GM12865 (cell line): ENCODE measurements around the gene EPHB2.

ENCODE experiments used
- DNase-seq: peaks from one replicate; pipeline ENCODE4 v3.0.0; 2010; ENCODE audit warnings: low read depth
- H3K4me3 ChIP-seq: 2 replicates; pipeline ENCODE4 v1.5.1; 2011; ENCODE audit warnings: mild to moderate bottlenecking, low read depth, low read length, control low read depth
- TF ChIP-seq, protein P1 (sequence below): IDR thresholded peaks from 2 replicates; pipeline ENCODE4 v1.5.1; 2011; ENCODE audit warnings: low read length, control low read depth, low read depth, inconsistent platforms; ENCODE audit not compliant: insufficient read depth; ENCODE audit errors: missing control alignments

The EPHB2 gene

DNA sequence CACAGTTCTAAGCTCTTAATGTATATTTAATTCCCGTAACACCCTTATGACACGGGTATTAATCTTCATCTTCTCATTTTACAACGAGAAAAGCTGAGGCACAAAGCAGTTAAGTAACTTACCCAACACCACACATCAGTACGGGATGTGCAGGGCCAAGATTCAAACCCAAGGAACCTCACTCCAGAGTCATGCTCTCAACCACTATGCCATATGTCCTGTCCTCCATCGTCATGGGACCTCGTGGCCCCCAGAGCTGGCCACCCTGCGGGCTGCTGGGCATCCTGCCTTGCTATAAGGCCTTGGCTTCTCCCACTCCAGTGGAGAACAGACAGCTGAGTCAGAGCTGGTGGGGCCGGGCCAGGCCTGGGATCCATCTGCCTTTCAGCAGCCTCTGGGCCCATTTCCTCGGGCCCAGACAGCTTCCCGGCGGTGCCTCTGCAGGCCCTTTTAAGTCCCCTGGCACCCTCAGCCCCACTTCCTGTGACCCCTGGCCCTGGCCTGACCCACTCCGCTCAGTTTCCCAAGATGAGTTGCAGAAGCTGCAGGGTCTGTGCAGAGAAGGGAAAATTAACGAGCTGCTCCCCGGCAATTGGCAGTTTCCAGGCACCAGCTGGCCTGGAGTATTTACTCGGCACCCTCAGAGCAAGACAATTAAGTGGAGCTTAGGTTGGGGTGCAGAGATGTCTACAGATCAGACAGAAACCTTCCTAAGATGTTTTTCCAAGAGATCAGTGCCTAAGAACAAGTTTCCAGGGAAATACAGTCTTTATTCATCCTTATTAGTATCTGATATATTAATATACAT lies 98.2 kb downstream of the EPHB2 start:
- TF ChIP-seq, protein P1, sequence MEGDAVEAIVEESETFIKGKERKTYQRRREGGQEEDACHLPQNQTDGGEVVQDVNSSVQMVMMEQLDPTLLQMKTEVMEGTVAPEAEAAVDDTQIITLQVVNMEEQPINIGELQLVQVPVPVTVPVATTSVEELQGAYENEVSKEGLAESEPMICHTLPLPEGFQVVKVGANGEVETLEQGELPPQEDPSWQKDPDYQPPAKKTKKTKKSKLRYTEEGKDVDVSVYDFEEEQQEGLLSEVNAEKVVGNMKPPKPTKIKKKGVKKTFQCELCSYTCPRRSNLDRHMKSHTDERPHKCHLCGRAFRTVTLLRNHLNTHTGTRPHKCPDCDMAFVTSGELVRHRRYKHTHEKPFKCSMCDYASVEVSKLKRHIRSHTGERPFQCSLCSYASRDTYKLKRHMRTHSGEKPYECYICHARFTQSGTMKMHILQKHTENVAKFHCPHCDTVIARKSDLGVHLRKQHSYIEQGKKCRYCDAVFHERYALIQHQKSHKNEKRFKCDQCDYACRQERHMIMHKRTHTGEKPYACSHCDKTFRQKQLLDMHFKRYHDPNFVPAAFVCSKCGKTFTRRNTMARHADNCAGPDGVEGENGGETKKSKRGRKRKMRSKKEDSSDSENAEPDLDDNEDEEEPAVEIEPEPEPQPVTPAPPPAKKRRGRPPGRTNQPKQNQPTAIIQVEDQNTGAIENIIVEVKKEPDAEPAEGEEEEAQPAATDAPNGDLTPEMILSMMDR = no peak
- DNase-seq = no peak
- H3K4me3 ChIP-seq = no peak overlapping the region

DNA sequence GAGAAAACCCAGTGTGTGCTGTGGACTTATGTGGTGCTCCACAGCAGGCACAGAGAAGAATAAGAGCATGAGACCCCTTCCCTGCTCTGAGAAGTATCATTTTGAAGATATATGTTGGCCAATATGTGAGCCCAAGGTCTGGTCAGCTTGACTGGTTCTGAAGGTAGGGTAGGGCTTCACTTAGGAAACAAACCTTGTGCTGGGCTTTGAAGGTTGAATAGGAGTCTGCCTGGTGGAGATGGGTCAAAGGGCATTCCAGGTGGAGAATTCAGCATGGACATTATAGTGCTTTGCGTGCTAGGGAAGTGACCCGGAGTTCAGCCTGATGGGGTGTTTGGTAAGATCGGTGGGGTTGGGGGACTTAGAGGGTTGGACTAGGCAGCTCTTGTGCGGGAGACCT lies 99.1 kb downstream of the EPHB2 start:
- TF ChIP-seq, protein P1 = no peak

DNA sequence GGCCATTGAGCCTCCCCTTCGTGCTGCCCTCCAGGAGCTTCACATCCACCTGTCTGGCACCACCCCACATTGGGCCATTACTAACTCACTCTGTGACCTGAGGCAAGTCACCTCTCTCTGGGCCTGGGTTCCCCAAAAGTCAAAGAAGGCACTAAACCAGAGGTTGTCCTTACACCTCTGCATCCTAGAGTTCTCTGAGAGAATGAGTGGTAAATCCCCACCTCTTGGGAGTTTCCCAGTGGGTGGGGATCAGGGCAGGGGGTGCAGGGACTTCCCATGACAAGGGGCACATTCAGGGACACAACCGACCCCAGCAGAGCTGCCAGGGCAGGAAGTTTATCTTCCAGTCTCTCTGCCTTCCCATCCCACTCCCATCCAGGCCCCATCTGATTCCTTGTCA lies 99.7 kb downstream of the EPHB2 start:
- H3K4me3 ChIP-seq = no peak overlapping the region
- TF ChIP-seq, protein P1 = no peak
- DNase-seq = peak; percentile 30

More for the DNA sequence above, 99.1 kb downstream of the EPHB2 start:
- DNase-seq = no peak
- no peak overlapping the region for H3K4me3 ChIP-seq

DNA sequence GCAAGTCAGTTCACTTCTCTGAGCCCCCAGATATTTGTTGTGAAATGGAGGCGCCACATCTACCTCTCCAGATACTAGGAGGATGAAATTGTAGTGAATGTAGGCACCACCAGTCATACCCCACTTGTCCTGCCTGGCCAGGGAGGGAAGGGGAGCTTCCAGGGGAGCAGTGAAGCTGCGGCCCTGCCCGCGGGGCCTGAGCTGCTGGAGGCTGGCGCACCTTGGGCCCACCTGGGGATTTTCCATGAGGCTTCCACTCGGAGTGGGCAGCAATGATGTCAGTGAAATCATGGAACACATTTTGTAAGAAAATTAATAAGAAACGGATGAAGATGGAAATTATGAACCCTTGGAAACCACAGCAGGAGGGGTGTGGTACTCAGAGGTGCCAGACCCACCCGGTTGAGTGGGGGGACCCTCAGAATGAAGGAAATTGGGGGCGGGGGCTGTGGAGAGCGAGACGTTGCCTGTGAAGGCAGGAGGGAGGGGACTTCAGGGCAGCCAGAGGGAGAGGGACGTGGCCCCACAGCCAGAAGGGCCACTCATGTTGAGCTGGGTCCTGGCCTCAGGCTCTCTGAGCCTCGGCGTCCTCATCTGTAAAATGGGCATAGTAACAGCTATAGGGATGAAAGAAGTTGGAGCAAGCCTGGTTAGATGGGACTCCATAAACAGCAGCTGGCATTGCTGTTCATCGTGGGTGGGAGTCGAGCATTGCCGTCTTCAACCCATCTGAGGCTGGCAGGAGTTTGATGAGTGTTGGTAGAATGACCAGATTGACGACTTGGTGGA lies 101.6 kb downstream of the EPHB2 start:
- H3K4me3 ChIP-seq = no peak overlapping the region
- TF ChIP-seq, protein P1 = no peak
- DNase-seq = no peak

DNA sequence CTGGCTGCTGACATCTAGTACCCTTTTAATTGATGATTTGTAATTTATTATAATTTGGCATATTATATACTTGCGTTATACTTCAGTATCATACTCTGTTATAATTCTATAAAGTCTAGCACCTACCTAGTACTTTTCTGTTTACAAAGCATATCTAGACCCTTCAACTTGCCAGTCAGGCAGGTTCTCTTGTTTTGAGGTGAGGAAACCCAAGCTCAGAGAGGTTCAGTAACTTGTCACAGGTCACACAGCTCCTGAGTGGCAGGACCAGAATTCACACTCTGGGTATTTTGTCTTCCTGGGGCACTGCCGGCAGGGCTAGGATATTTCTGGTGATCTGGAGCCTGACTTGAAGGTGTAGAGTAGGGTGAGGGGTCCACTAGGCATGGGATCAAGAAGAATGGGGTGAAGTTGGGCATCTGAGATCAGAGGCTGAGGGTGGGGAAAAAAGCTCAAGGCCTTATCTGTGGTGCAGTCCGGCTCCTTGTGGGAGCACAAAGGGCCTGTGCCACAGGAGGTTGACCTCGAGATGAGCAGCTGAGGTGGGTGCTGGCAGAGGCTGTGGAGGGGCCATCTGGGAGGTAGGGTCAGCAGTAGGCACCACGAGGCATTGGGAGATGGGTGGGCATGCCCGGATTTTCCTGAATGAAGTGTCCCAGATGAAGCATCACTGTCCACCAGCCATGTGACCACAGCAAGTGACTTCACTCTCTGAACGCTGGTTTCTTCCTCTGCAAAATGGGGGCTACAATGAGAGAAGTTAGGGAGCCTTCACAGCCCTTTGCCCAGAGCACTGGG lies 102.6 kb downstream of the EPHB2 start:
- no peak for DNase-seq
- TF ChIP-seq, protein P1 = no peak
- H3K4me3 ChIP-seq = no peak overlapping the region

DNA sequence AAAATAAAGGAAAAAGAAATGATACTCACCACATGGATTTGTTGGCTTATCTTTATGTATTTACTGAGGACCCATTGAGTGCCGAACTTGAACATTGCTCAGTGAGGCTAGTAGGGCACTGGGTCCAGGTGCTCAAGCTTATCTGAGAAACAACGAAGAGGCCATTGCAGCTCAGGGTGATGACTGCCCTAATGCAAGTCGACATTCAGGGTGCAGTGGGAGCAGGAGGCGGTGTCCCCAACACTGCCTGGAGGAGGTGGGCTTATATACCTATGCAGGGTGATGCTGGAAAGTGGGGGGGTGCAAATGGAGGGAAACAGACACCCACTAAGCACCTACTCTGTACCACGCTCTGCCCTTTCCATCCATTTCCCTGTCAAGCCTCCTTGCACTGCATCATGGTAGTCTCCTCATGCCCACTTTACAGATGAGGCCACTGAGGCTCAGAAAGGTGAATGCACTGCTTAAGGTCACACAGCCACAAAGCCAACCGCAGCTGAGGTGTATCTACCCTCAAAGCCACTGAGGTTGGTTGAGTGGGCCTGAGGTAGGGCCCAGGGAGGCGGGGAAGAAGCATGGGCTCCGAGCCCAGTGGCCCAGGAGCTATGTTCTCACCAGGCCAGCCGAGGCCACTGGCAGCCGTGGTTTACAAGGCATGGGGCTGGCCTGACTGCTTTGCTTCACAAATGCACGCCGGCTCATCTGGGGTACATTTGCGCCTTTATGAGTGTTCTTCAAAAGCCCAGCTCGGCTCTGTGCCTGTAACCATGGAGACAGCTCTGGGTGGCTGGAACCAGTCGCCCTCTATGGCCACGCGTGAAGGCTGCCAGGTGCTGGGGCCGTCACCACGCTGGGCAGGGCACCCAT lies 103.8 kb downstream of the EPHB2 start:
- no peak for DNase-seq
- no peak overlapping the region for H3K4me3 ChIP-seq
- TF ChIP-seq, protein P1 = no peak
